NOMO-1 treated with DMSO at 0.1 percent for 48 hours (cell line): ENCODE results near the gene HIF1A.
"Not testable (repeated sequence)": the region's sequence is repeated elsewhere in the genome, so short reads cannot be mapped to it uniquely, and the experiment has no call there.

Source experiments
- DNase-seq: peaks from one replicate; lab custom pipeline; 2025; ENCODE audit not compliant: unreplicated experiment; lab: John Stamatoyannopoulos, UW

Gene HIF1A

DNA sequence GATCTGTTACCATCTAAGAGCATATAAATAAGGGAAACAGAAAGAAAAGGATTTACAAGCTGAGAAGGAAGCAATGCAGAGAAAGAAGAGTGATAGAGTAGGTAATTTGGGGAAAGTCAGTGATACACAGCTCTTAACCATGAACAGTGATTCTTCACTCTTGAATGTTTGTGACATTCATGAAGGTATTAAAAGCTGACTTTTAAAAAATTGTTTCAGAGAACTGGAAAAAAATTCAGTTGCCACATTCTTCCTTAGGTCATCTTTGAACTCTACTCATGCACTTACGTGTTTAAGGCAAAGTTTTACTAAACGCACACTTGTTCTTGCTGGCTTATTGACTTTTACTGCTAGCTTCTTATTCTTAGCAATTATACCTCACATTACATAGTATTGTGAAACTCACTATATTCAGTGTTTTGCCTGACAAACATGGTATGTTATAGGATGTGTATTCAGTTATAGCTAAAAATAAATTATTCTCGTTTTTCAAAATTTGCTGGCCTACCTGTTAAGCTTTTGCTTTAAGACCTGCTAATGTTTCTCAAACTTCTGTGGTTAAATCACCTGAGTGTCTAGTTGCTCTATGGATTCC lies 10.9 kb downstream of the HIF1A start:
- DNase-seq = no peak

DNA sequence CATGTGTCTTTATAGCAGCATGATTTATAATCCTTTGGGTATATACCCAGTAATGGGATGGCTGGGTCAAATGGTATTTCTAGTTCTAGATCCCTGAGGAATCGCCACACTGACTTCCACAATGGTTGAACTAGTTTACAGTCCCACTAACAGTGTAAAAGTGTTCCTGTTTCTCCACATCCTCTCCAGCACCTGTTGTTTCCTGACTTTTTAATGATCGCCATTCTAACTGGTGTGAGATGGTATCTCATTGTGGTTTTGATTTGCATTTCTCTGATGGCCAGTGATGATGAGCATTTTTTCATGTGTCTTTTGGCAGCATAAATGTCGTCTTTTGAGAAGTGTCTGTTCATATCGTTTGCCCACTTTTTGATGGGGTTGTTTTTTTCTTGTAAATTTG lies 12.5 kb downstream of the HIF1A start:
- not testable (repeated sequence) for DNase-seq

DNA sequence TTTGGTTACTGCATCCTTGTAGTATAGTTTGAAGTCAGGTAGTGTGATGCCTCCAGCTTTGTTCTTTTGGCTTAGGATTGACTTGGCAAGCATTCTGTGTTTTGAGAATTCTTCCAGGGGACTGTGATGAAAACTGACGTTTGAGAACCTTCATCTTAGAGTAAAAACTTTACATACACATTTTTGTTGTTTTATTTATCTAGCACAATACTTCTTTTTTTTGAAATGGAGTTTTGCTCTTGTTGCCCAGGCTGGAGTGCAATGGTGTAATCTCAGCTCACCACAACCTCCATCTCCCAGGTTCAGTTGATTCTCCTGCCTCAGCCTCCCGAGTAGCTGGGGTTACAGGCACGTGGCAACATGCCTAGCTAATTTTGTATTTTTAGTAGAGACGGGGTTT lies 13.4 kb downstream of the HIF1A start:
- not testable (repeated sequence) for DNase-seq

DNA sequence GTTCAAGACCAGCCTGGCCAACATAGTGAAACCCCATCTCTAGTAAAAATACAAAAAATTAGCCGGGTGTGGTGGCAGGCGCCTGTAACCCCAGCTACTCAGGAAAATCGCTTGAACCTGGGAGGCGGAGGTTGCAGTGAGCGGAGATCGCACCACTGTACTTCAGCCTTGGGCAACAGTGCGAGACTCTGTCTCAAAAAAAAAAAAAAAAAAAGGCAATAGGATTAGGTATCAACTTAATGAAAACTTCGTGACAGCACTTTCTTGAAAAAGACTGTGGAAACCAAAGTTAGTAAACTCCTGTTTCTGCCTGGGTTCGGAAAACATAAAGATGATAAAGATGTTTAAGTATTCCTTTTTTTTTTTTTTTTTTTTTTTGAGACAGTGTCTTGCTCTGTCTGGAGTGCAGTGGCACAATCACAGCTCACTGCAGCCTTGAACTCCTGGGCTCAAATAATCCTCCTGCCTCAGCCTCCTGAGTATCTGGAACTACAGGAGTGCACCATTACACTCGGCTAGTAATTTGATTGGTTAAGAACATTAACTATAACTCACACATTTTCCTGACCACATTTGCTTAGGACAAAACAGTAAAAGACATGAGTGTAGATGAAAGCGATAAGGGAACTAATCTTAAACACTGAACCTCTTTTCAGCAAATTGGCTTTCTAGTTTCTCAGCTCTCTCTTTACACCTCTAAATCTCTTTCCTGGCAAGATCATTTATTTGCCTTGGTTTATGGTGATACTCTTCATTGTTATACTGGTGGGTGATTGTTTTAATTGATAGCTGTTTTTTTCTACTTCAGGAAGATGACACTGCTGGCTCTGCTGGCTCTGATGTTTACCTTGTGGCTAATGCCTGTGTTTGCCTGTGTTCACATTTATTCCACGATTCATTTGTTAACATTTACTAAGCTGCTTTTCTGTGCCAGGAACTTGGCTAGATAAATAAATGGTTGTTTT lies 15.8 kb downstream of the HIF1A start:
- no peak for DNase-seq

DNA sequence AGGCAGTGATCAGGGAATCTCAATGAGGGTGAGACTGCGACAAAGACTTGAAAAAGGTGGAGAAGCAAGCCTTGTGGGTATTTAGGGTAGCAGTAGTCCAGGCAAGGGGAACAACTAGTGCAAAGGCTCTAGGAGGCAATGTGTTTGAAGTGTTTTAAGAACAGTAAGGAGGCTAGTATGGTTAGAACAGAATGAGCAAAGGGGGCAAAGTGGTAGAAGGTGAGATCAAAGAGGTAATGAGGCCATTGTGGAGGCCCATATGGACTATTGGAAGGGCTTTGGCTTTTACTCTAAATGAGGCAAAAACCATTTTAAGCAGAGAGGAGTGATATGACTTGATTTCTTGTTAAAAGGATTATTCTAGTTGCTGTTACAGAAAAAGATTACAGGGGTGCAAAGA lies 16.8 kb downstream of the HIF1A start:
- no peak for DNase-seq

DNA sequence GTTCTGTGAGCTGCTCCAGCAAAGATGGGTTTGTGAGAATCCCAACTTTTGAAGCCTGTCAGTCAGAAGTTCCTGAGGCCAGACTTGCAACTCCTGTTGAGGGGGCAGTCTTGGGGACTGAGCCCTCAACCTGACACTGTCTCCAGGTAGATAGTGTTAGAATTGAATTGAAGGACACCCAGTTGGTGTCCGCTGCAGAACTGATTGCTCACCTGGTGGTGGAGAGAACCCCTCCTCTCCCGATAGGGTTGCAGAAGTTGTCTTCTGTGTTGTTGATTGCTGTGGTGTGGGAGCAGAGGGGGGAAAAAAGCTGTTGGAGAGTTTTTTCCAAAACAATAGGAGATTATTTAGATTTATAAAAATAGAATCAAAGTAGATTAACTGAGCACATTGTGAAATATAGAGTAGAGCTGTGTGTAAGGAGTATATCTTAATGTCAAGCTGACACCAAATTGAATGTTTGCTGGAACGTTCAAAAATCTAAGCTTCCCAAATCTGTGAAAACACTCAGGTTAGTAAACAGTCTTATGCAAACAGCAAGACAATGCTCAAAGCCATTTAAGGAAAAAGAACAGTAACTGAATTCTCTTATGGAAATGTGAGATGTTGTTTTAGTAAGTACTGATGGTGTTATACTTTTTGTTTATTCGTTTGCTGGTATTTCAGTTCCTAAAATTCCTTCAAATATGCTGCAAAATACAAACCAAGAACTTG lies 18.6 kb downstream of the HIF1A start:
- no peak for DNase-seq

DNA sequence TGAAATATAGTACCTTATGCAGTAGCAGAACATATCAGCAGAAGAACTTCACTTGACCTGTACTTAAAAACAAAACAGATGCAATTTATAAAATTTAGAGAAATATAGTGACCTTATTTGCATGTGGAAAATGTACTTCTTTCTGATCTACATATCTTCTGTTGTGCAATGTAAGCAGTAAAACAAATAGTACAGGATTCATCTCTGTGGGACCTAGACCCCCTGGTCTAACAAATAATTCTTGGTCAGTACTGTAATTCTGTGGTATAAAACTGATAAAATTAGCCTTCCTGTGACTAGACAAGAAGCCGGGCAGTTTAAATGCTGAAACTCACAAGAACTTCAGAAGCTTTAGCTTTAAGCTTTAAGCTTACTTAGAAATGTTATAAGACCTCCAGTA lies 21.6 kb downstream of the HIF1A start:
- no peak for DNase-seq

DNA sequence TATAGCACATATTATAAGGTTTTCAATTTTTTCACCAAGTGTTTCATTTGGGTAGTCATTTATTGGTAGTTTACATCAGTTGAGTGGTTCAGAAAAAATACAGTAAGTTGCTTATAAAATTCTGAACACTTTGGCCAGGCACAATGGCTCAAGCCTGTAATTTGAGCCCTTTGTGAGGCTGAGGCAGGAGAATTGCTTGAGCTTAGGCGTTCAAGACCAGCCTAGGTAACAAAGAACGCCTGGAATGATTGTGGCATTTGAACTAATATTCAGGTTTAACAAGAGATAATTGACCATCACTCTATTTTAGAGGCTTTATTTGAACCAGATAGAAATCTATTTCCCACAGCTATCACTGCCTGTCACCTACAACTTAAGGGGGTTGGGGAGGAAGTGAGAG lies 22.7 kb downstream of the HIF1A start:
- DNase-seq = no peak

DNA sequence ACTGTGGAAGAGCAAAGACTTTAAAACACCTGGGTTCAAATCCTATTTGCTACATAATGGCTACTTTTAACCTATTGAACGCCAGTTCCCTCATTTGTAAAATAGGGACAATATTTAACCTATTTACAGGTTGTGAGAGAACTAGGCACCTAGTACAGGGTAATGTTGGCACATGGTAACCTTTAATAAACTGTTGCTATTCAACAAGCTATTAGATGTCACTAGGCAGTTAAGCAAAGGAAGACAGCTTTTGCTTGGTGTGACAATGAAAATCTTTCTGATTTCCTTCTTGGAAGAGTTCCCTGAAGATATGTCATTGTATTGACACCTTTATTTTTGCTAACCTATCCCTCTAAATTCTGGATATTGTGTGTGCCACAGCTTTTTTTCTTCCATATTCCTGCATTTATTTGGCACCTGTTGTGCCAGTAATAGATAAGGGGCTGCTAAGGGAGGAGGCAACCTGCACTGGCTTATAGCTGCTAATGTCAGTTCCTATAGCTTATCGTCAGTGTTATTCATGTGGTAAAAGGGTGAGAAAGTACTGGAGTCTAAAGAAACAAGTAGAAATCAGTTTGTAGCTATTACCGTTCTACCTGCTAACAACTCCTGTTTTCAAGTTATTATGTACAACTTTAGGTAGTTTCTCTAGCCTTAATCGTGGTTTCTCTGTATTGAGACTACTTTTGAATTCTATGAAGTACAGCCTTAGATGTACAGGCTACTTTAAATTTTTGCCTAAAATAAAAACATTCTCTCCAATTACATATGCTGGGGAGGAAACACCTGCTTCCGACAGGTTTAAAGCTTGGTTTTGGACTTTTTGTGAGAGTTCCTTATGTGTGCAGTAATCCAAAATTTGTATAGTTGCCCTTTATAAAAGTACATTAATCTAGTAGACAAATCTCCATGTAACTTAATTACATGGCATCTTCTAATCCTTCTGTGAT lies 24.3 kb downstream of the HIF1A start:
- DNase-seq = no peak

DNA sequence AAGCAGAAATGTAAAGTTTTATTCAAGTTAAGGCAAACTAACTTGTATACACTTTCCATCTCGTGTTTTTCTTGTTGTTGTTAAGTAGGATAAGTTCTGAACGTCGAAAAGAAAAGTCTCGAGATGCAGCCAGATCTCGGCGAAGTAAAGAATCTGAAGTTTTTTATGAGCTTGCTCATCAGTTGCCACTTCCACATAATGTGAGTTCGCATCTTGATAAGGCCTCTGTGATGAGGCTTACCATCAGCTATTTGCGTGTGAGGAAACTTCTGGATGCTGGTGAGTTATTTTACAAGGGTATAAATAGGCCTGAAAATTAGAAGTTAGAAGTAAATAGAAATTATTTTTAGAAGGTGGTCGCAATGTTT lies 25.0 kb downstream of the HIF1A start:
- DNase-seq = no peak

DNA sequence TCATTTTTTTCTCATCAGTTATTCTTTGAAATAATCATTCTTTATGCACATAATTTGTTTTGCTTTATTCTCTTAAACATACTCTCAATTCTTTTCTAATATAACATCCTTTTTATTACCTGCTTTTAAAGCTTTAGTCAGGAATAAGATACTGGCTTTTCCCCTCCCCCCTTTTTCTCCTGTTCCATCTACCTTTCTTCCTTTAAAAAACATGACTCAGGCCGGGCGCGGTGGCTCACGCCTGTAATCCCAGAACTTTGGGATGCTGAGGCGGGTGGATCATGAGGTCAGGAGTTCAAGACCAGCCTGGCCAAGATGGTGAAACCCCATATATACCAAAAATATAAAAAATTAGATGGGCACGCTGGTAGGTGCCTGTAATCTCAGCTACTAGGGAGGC lies 25.4 kb downstream of the HIF1A start:
- DNase-seq = no peak

DNA sequence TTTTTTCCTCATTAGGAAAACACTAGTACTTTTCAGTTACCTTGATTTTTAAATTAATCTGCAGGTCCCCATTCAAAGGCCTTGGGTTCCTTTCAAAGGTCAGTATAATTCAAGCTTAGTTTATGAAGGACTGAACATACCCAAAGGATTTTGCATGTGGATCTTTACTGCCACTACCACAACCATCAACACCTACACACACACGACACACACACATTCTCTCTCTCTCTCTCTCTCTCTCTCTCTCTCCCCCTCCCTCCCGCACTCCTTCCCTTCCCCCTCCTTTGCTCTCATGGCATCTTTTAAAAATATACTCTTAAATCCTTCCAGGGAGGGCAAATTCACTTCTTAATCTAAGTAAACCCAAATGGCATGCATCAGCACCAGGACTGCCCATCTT lies 28.8 kb downstream of the HIF1A start:
- DNase-seq = no peak

DNA sequence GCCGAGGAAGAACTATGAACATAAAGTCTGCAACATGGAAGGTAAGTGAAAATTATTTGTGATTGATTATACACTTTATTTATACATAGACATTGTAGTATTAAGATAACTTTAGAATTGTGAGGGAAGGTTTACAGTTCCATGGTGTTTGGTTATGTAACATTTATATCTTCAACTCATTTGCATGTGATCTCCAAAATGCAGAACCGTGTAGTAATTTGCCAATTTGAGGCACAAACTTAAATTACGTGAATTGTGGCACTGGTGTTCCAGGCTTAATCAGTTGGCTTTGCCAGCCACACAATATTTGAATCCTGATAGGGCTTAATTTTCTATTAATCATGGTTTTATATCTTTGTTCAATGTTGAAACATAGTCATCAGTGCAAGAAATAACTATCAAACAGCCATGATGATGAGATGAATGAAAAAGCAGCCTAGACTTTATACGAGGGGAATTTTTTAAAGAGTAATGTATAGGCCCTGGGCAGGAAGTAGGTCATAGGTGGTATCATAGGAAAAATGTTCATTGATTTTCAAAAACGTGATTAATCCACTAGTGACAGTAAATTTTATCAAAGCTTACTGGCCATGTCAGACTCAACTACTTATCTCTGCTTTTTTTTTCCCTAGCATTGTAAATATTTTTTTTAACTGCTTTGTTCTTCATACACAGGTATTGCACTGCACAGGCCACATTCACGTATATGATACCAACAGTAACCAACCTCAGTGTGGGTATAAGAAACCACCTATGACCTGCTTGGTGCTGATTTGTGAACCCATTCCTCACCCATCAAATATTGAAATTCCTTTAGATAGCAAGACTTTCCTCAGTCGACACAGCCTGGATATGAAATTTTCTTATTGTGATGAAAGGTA lies 31.7 kb downstream of the HIF1A start:
- DNase-seq = no peak

DNA sequence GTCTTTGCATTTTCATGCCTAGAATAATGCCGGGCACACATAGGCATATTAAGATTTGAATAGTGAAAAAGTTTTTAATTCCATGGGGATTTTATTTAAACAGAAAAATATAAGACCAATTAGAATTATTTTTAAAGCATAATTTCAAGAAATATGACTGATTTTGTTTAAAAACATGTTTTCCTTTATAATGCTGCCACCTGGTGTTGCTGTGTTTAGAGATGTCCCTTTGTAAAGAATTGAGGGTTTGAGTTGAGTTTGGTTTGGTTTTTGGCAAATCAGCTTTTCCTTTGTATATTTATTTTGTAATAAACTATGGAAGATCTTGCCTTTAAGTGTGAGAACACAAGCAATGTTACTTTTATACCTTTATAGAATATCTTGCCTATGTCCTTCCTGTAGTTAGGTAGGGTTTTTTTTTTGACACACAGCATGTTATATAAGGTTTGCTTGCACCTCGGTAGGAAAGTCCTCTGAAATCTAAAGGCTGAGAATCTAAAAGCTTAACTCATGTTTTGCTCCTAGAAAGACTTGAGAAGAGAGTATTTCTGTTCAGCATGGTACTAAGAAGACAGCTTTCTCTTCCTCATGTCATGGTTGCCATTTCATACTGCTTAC lies 35.6 kb downstream of the HIF1A start:
- DNase-seq = no peak

DNA sequence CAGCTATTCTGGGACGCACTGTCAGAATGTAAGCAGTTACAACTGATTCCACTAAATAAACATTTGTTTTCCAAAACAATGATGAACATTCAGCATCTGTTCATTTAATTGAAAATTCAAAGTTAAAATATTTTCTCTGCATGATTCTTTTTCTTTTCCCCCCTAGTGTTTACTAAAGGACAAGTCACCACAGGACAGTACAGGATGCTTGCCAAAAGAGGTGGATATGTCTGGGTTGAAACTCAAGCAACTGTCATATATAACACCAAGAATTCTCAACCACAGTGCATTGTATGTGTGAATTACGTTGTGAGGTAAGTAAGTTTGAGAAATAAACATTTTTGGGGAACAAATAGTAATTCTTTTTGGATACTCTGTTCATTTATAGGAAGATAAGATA lies 38.7 kb downstream of the HIF1A start:
- DNase-seq = no peak

DNA sequence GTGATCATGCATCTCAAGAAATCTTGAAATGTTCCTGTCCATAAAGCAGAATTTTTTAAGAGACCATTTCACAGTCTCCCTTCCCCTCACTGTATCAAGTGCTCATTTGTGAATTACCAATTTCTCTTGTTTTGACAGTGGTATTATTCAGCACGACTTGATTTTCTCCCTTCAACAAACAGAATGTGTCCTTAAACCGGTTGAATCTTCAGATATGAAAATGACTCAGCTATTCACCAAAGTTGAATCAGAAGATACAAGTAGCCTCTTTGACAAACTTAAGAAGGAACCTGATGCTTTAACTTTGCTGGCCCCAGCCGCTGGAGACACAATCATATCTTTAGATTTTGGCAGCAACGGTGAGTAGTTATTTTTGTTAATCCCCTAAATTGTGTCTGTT lies 41.4 kb downstream of the HIF1A start:
- no peak for DNase-seq

DNA sequence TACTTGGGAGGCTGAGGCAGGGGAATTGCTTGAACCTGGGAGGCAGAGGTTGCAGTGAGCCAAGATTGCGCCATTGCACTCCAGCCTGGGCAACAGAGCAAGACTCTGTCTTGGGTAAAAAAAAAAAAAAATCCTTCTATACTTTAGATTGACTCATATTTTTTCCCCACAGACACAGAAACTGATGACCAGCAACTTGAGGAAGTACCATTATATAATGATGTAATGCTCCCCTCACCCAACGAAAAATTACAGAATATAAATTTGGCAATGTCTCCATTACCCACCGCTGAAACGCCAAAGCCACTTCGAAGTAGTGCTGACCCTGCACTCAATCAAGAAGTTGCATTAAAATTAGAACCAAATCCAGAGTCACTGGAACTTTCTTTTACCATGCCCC lies 42.6 kb downstream of the HIF1A start:
- peak; percentile 52 for DNase-seq

DNA sequence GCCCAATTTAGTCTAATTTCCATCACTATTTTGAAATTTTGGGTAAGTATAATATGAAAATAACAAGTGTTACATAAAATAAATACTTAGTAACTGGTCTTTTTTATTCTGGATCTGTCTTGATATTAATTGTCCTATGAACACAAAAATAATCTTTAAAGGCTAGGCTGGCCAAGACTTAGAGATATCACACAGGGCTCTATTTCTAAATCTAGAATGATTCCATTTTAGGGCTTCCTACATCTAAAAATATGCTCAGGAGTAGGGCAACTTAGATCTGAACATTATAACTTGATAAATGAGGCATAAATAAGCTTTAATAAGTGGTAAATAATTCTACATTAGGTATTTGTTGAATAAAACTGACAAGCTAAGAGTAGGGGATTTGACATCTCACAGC lies 43.8 kb downstream of the HIF1A start:
- DNase-seq = no peak

DNA sequence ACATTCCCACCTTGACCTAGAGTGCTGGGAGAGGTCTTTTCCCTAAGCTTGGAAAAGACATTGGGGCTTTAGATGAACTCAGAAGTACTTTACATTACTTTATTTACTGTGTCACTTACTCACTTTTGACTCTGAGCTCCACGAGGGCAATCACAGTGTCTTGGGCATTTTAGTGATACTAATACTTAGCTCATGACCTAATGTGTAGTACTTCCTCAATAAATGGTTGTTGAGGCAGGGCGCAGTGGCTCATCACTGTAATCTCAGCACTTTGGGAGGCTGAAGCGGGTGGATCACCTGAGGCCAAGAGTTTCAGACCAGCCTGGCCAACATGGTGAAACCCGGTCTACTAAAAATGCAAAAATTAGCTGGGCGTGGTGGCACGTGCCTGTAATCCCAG lies 47.1 kb downstream of the HIF1A start:
- DNase-seq = no peak

DNA sequence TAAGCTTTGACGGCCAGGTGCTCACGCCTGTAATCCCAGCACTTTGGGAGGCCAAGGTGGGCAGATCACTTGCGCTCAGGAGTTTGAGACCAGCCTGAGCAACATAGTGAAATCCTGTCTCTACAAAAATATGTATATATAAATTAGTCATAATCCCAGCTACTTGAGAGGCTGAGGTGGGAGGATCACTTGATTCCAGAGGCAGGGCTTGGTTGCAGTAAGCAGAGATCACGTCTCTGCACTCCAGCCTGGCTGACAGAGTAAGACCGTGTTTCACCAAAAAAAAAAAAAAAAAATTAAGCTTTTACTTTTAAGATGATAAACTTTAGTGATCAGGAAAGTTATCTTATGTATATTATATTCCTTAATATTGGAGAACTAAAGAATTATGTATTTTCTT lies 48.9 kb downstream of the HIF1A start:
- DNase-seq = no peak
